GM23338 (cell line): ENCODE results near the gene CPEB3. TPM values are rescaled to one million over a fixed set of nuclear protein-coding genes. Genes with fewer than 3 reads are reported as not detected.

Experiments
- ATAC-seq: fragments of 200-7000 bp; cut with Tn5 transposase; 3 replicates; pipeline ENCODE4 v1.9.1; 2020
- DNase-seq: peaks from one replicate; pipeline ENCODE4 v3.0.0-alpha.2; 2015; ENCODE audit warnings: low spot score
- H2AFZ ChIP-seq: fragments of 200-600 bp; sonication (generic); 2 replicates; pipeline ENCODE4 v1.8.0; 2016; ENCODE audit warnings: antibody characterized with exemption, mild to moderate bottlenecking, moderate library complexity
- H3F3A ChIP-seq: fragments of 200-600 bp; sonication (generic); replicated peaks from 2 replicates; pipeline ENCODE4 v1.8.0; 2017; ENCODE audit warnings: antibody characterized with exemption, mixed run types, low read depth
- H3K27ac ChIP-seq: fragments of 200-600 bp; sonication (generic); 2 replicates; pipeline ENCODE4 v1.6.1; 2016; ENCODE audit warnings: low read depth
- H3K27me3 ChIP-seq: fragments of 200-600 bp; sonication (generic); 2 replicates; pipeline ENCODE4 v1.8.0; 2016; ENCODE audit warnings: mild to moderate bottlenecking, mixed run types, moderate library complexity; ENCODE audit not compliant: insufficient read depth
- H3K36me3 ChIP-seq: fragments of 200-600 bp; sonication (generic); 2 replicates; pipeline ENCODE4 v1.8.0; 2016; ENCODE audit warnings: mild to moderate bottlenecking; ENCODE audit not compliant: insufficient read depth
- H3K4me1 ChIP-seq: fragments of 200-600 bp; sonication (generic); 2 replicates; pipeline ENCODE4 v1.8.0; 2016; ENCODE audit warnings: mild to moderate bottlenecking, moderate library complexity; ENCODE audit not compliant: insufficient read depth
- H3K4me2 ChIP-seq: fragments of 200-600 bp; sonication (generic); 2 replicates; pipeline ENCODE4 v1.7.1; 2017; ENCODE audit warnings: mixed run types
- H3K4me3 ChIP-seq: fragments of 200-600 bp; sonication (generic); 2 replicates; pipeline ENCODE4 v1.6.1; 2016; ENCODE audit warnings: mixed run types
- H3K79me2 ChIP-seq: fragments of 200-600 bp; sonication (generic); replicated peaks from 2 replicates; pipeline ENCODE4 v1.8.0; 2017; ENCODE audit warnings: mild to moderate bottlenecking; ENCODE audit not compliant: insufficient read depth
- H3K9me2 ChIP-seq: fragments of 200-600 bp; sonication (generic); 2 replicates; pipeline ENCODE4 v1.8.0; 2017; ENCODE audit not compliant: insufficient read depth
- H4K20me1 ChIP-seq: fragments of 200-600 bp; sonication (generic); replicated peaks from 2 replicates; pipeline ENCODE4 v1.8.0; 2017; ENCODE audit warnings: mild to moderate bottlenecking; ENCODE audit not compliant: insufficient read depth
- H3K27ac Mint-ChIP-seq: 2 replicates; pipeline ENCODE4 v1.8.0; 2020; ENCODE audit warnings: inconsistent platforms, mild to moderate bottlenecking, moderate library complexity, mixed read lengths
- H3K27me3 Mint-ChIP-seq: 3 replicates; pipeline ENCODE4 v1.8.0; 2022; ENCODE audit warnings: low read depth, mild to moderate bottlenecking, moderate library complexity, mixed read lengths, inconsistent platforms; ENCODE audit not compliant: insufficient read depth, poor library complexity
- H3K36me3 Mint-ChIP-seq: 3 replicates; pipeline ENCODE4 v1.8.0; 2021; ENCODE audit warnings: low read depth, mild to moderate bottlenecking, inconsistent platforms, moderate library complexity, mixed read lengths
- H3K4me1 Mint-ChIP-seq: 3 replicates; pipeline ENCODE4 v1.8.0; 2020; ENCODE audit warnings: mild to moderate bottlenecking, inconsistent platforms, mixed read lengths
- H3K4me3 Mint-ChIP-seq: 3 replicates; pipeline ENCODE4 v1.8.0; 2021; ENCODE audit warnings: moderate library complexity, mild to moderate bottlenecking, inconsistent platforms, mixed read lengths
- H3K9me3 Mint-ChIP-seq: 3 replicates; pipeline ENCODE4 v1.8.0; 2020; ENCODE audit warnings: moderate library complexity, mild to moderate bottlenecking, inconsistent platforms, mixed read lengths
- JUNB ChIP-seq: IDR thresholded peaks from one replicate; pipeline ENCODE4 v1.6.1; 2016; ENCODE audit warnings: antibody characterized with exemption; ENCODE audit not compliant: unreplicated experiment
- NANOG ChIP-seq: IDR thresholded peaks from 2 replicates; pipeline ENCODE4 v1.6.1; 2016; ENCODE audit warnings: antibody characterized with exemption, borderline replicate concordance
- polyA plus RNA-seq: library from polyadenylated mRNA; unstranded; fragments of >200 nt; fragmentation: Nextera tagmentation; extraction: Ambion mirVana; gene quantifications from 2 replicates; pipeline ENCODE4 v1.2.1, GENCODE V29; 2016
- total RNA-seq: library from RNA; depleted of rRNA; stranded (reverse); fragments of >200 nt; shearing (Covaris generic); gene quantifications from 2 replicates; pipeline ENCODE4 v1.2.3, GENCODE V29; 2014
- TF ChIP-seq, protein P1 (sequence below): fragments of 250-450 bp; sonication (Bioruptor Pico); IDR thresholded peaks from 2 replicates; pipeline ENCODE4 v1.5.0; 2020; ENCODE audit warnings: mild to moderate bottlenecking, moderate library complexity
- TF ChIP-seq, protein P2 (sequence below), 2 experiments: fragments of 200-600 bp in 1 of 2; sonication (generic) in 1 of 2; conservative IDR thresholded peaks; 2 replicates each; pipeline versions ENCODE4 v1.5.1 to v1.6.1; 2016 to 2017; ENCODE audit warnings: antibody characterized with exemption in 2 of 2, low read depth in 2 of 2, mild to moderate bottlenecking in 2 of 2, moderate library complexity in 1 of 2

The CPEB3 gene
- total and polyA plus RNA-seq, 2 experiments from 2014 or later = 0.74 to 1.9 TPM

- TF ChIP-seq, protein P1, sequence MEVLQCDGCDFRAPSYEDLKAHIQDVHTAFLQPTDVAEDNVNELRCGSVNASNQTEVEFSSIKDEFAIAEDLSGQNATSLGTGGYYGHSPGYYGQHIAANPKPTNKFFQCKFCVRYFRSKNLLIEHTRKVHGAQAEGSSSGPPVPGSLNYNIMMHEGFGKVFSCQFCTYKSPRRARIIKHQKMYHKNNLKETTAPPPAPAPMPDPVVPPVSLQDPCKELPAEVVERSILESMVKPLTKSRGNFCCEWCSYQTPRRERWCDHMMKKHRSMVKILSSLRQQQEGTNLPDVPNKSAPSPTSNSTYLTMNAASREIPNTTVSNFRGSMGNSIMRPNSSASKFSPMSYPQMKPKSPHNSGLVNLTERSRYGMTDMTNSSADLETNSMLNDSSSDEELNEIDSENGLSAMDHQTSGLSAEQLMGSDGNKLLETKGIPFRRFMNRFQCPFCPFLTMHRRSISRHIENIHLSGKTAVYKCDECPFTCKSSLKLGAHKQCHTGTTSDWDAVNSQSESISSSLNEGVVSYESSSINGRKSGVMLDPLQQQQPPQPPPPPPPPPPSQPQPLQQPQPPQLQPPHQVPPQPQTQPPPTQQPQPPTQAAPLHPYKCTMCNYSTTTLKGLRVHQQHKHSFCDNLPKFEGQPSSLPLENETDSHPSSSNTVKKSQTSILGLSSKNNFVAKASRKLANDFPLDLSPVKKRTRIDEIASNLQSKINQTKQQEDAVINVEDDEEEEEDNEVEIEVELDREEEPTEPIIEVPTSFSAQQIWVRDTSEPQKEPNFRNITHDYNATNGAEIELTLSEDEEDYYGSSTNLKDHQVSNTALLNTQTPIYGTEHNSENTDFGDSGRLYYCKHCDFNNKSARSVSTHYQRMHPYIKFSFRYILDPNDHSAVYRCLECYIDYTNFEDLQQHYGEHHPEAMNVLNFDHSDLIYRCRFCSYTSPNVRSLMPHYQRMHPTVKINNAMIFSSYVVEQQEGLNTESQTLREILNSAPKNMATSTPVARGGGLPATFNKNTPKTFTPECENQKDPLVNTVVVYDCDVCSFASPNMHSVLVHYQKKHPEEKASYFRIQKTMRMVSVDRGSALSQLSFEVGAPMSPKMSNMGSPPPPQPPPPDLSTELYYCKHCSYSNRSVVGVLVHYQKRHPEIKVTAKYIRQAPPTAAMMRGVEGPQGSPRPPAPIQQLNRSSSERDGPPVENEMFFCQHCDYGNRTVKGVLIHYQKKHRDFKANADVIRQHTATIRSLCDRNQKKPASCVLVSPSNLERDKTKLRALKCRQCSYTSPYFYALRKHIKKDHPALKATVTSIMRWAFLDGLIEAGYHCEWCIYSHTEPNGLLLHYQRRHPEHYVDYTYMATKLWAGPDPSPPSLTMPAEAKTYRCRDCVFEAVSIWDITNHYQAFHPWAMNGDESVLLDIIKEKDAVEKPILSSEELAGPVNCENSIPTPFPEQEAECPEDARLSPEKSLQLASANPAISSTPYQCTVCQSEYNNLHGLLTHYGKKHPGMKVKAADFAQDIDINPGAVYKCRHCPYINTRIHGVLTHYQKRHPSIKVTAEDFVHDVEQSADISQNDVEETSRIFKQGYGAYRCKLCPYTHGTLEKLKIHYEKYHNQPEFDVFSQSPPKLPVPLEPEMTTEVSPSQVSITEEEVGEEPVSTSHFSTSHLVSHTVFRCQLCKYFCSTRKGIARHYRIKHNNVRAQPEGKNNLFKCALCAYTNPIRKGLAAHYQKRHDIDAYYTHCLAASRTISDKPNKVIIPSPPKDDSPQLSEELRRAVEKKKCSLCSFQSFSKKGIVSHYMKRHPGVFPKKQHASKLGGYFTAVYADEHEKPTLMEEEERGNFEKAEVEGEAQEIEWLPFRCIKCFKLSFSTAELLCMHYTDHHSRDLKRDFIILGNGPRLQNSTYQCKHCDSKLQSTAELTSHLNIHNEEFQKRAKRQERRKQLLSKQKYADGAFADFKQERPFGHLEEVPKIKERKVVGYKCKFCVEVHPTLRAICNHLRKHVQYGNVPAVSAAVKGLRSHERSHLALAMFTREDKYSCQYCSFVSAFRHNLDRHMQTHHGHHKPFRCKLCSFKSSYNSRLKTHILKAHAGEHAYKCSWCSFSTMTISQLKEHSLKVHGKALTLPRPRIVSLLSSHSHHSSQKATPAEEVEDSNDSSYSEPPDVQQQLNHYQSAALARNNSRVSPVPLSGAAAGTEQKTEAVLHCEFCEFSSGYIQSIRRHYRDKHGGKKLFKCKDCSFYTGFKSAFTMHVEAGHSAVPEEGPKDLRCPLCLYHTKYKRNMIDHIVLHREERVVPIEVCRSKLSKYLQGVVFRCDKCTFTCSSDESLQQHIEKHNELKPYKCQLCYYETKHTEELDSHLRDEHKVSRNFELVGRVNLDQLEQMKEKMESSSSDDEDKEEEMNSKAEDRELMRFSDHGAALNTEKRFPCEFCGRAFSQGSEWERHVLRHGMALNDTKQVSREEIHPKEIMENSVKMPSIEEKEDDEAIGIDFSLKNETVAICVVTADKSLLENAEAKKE (CRISPR knock-in tag) = no peak
- TF ChIP-seq, protein P2, sequence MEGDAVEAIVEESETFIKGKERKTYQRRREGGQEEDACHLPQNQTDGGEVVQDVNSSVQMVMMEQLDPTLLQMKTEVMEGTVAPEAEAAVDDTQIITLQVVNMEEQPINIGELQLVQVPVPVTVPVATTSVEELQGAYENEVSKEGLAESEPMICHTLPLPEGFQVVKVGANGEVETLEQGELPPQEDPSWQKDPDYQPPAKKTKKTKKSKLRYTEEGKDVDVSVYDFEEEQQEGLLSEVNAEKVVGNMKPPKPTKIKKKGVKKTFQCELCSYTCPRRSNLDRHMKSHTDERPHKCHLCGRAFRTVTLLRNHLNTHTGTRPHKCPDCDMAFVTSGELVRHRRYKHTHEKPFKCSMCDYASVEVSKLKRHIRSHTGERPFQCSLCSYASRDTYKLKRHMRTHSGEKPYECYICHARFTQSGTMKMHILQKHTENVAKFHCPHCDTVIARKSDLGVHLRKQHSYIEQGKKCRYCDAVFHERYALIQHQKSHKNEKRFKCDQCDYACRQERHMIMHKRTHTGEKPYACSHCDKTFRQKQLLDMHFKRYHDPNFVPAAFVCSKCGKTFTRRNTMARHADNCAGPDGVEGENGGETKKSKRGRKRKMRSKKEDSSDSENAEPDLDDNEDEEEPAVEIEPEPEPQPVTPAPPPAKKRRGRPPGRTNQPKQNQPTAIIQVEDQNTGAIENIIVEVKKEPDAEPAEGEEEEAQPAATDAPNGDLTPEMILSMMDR (conservative IDR thresholded peaks at IDR 0.05; ENCODE audit: low read depth in 2 of 2) = no peak
Measured at GRCh38 chr10:92231196-92231595, 59.7 kb downstream of the CPEB3 start (continued).

DNA sequence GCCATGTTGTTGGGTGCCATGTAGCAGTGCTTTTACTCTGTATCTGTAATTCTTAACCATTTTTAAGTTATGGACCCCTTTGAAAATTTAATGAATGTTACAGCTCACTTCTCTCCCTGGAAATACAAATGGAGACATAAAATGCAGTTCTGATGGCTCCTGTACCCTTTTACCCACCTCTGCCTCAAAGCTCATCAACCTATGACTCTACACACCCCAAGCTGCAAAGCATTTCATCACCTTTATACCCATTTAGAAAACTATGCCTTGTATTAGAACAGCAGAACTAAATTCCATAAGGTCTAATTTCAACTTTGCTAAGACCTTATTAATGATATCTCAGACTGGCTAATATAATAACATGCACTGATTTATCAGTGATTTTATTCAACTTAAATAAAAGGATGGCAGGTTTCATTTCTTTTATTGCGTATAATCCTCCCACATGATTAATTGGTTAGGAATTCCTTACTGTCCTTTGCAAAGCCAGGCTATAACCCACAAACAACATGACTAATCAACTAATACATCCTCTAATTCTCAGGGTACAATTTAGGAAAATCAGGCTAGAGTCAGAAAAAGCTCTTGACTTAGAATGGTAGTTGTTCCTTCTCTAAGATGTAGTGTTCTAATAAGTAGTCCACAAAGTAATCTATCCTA, 68.1 kb downstream of the CPEB3 start:
- ATAC-seq = no peak
- Histone ChIP-seq H3K4me3 (no peak overlapping the region), H3K4me2 (no peak overlapping the region)
- TF ChIP-seq, protein P1 (CRISPR knock-in tag) = no peak
- no peak for TF ChIP-seq JUNB
- no peak for TF ChIP-seq NANOG

More for the DNA sequence above, 68.1 kb downstream of the CPEB3 start:
- H3K79me2 ChIP-seq = no peaks in the 10 kb centered on the region
- Mint-ChIP-seq H3K4me3 (no peak overlapping the region), H3K9me3 (no peaks in the 10 kb centered on the region), H3K4me1 (peaks cover 19% of the 10 kb centered on the region; the same call in 2 of the 3 replicates), H3K36me3 (peaks cover 2% of the 10 kb centered on the region; the same call in 1 of the 3 replicates), H3K27ac (no peak overlapping the region), H3K27me3 (peaks cover 4% of the 10 kb centered on the region)
- H3K27me3 ChIP-seq = no peaks in the 10 kb centered on the region
- H2AFZ ChIP-seq = no peak overlapping the region
- H3F3A ChIP-seq = no peaks in the 10 kb centered on the region
- H3K27ac ChIP-seq = no peak overlapping the region
- H3K4me1 ChIP-seq = peaks cover 12% of the 10 kb centered on the region
- no peak for DNase-seq
- no peaks in the 10 kb centered on the region for H4K20me1 ChIP-seq
- H3K36me3 ChIP-seq = no peaks in the 10 kb centered on the region
- no peaks in the 10 kb centered on the region for H3K9me2 ChIP-seq
